PC-3 (cell line): Measurements from ENCODE around the gene TEX264.

Experiments
- EZH2 ChIP-seq: fragments of 300-600 bp; sonication (generic); IDR thresholded peaks from one replicate; pipeline ENCODE4 v1.6.1; 2017; ENCODE audit warnings: antibody characterized with exemption, mild to moderate bottlenecking, low read length; ENCODE audit not compliant: unreplicated experiment
- EZH2phosphoT487 ChIP-seq: fragments of 300-600 bp; sonication (generic); IDR thresholded peaks from 2 replicates; pipeline ENCODE4 v1.6.1; 2018; ENCODE audit warnings: mild to moderate bottlenecking, antibody characterized with exemption, low read length, borderline replicate concordance
- TF ChIP-seq, protein P1 (sequence below): fragments of 300-600 bp; sonication (generic); conservative IDR thresholded peaks from 2 replicates; pipeline ENCODE4 v1.5.1; 2017; ENCODE audit warnings: antibody characterized with exemption, low read depth, mild to moderate bottlenecking, low read length

DNA sequence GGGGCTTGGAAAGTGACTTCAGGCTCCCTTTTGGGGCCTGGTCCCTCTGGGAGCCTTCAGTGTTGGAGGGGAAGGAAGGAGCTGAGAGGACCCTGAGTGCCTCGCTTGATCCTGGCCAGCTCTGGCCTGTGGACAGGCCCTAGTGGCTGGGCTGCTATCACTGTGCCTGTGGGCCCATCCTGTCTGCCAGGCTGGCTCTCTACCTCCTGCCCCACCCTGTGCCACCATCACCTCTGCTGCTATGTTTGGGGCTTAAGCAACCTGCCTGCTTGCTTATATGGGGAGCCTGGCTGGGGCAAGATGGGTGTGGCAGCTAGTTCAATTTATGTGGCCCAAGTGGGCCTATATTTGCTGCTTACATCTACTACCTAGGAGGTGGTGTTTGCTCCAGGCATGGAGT, 7.1 kb downstream of the TEX264 start:
- TF ChIP-seq, protein P1, sequence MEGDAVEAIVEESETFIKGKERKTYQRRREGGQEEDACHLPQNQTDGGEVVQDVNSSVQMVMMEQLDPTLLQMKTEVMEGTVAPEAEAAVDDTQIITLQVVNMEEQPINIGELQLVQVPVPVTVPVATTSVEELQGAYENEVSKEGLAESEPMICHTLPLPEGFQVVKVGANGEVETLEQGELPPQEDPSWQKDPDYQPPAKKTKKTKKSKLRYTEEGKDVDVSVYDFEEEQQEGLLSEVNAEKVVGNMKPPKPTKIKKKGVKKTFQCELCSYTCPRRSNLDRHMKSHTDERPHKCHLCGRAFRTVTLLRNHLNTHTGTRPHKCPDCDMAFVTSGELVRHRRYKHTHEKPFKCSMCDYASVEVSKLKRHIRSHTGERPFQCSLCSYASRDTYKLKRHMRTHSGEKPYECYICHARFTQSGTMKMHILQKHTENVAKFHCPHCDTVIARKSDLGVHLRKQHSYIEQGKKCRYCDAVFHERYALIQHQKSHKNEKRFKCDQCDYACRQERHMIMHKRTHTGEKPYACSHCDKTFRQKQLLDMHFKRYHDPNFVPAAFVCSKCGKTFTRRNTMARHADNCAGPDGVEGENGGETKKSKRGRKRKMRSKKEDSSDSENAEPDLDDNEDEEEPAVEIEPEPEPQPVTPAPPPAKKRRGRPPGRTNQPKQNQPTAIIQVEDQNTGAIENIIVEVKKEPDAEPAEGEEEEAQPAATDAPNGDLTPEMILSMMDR, result no peak
- TF ChIP-seq EZH2phosphoT487 (no peak), EZH2 (no peak)
